CD14-positive monocyte (primary cell): Measurements from ENCODE around the gene SOBP. TPM values are rescaled to one million over a fixed set of nuclear protein-coding genes. Genes with fewer than 3 reads are reported as not detected.

ENCODE experiments used
- DNase-seq, 3 donors: peaks; one replicate each; pipeline ENCODE4 v3.0.0-alpha.2; 2011 to 2022
- H2AFZ ChIP-seq: 2 replicates; pipeline ENCODE4 v1.6.0; 2012; ENCODE audit warnings: mild to moderate bottlenecking, low read depth, low read length, inconsistent platforms; ENCODE audit not compliant: insufficient read depth, poor library complexity, severe bottlenecking
- H3K27ac ChIP-seq, 2 donors: 1 replicate in 1 of 2; 2 replicates in 1 of 2; pipeline ENCODE4 v1.5.1; 2012 to 2013; ENCODE audit warnings: low read length in 2 of 2, control low read depth in 1 of 2, inconsistent platforms in 1 of 2, low read depth in 1 of 2, mild to moderate bottlenecking in 1 of 2
- H3K27me3 ChIP-seq, 2 donors: one replicate each; pipeline versions ENCODE4 v1.6.0 to v1.6.1; 2011 to 2013; ENCODE audit warnings: low read length in 2 of 2; ENCODE audit not compliant: control insufficient read depth in 2 of 2, insufficient read depth in 2 of 2
- H3K36me3 ChIP-seq, 2 donors: replicated peaks in 1 of 2; 1 replicate in 1 of 2; 2 replicates in 1 of 2; pipeline versions ENCODE4 v1.5.1 to v1.6.1; 2012 to 2013; ENCODE audit warnings: low read length in 2 of 2, control low read depth in 1 of 2, inconsistent platforms in 1 of 2, mild to moderate bottlenecking in 1 of 2; ENCODE audit not compliant: insufficient read depth in 2 of 2, control insufficient read depth in 1 of 2
- H3K4me1 ChIP-seq, 2 donors: 1 replicate in 1 of 2; 2 replicates in 1 of 2; pipeline versions ENCODE4 v1.5.1 to v1.6.1; 2012 to 2013; ENCODE audit warnings: low read length in 2 of 2, control low read depth in 1 of 2, inconsistent platforms in 1 of 2, mild to moderate bottlenecking in 1 of 2, moderate library complexity in 1 of 2; ENCODE audit not compliant: insufficient read depth in 2 of 2, control insufficient read depth in 1 of 2
- H3K4me2 ChIP-seq: replicated peaks from 2 replicates; pipeline ENCODE3; 2012; ENCODE audit warnings: low read length, moderate library complexity, mild to moderate bottlenecking; ENCODE audit not compliant: poor library complexity, severe bottlenecking; ENCODE audit errors: extremely low read depth
- H3K4me3 ChIP-seq, 3 experiments: fragments of 200-600 bp in 1 of 3; sonication (generic) in 1 of 3; replicated peaks in 1 of 3; 1 replicate in 2 of 3; 2 replicates in 1 of 3; pipeline ENCODE4 v1.5.1; 2011 to 2013; ENCODE audit warnings: low read length in 3 of 3, mild to moderate bottlenecking in 3 of 3, control low read depth in 2 of 3, low read depth in 2 of 3, inconsistent platforms in 1 of 3, moderate library complexity in 1 of 3
- H3K79me2 ChIP-seq: 2 replicates; pipeline ENCODE4 v1.6.0; 2012; ENCODE audit warnings: mild to moderate bottlenecking, control low read depth, inconsistent platforms, low read length, moderate library complexity; ENCODE audit not compliant: insufficient read depth
- H3K9ac ChIP-seq: 2 replicates; pipeline ENCODE4 v1.6.0; 2017; ENCODE audit warnings: low read length, mild to moderate bottlenecking; ENCODE audit not compliant: insufficient read depth, poor library complexity, severe bottlenecking
- H3K9me3 ChIP-seq, 2 donors: replicated peaks in 1 of 2; 1 replicate in 1 of 2; 2 replicates in 1 of 2; pipeline versions ENCODE4 v1.5.1 to v1.6.1; 2012 to 2013; ENCODE audit warnings: low read length in 2 of 2, control low read depth in 1 of 2; ENCODE audit not compliant: control insufficient read depth in 1 of 2, insufficient read depth in 1 of 2
- H4K20me1 ChIP-seq: 2 replicates; pipeline ENCODE4 v1.6.0; 2012; ENCODE audit warnings: mild to moderate bottlenecking, low read length, control low read depth, moderate library complexity; ENCODE audit not compliant: insufficient read depth
- H3K27ac Mint-ChIP-seq, 7 donors: one replicate each; pipeline ENCODE4 v1.8.0; 2020; ENCODE audit warnings: mild to moderate bottlenecking in 7 of 7, mixed read lengths in 7 of 7, moderate library complexity in 6 of 7, inconsistent platforms in 2 of 7
- H3K27me3 Mint-ChIP-seq, 3 donors: one replicate each; pipeline ENCODE4 v1.8.0; 2021 to 2022; ENCODE audit warnings: low read depth in 3 of 3, mild to moderate bottlenecking in 3 of 3, mixed read lengths in 3 of 3, moderate library complexity in 3 of 3, inconsistent platforms in 1 of 3
- H3K36me3 Mint-ChIP-seq, 2 donors: one replicate each; pipeline ENCODE4 v1.8.0; 2020; ENCODE audit warnings: mixed read lengths in 2 of 2, inconsistent platforms in 1 of 2, mild to moderate bottlenecking in 1 of 2
- H3K4me1 Mint-ChIP-seq: one replicate; pipeline ENCODE4 v1.8.0; 2020; ENCODE audit warnings: mild to moderate bottlenecking, mixed read lengths
- H3K4me3 Mint-ChIP-seq, 2 donors: one replicate each; pipeline ENCODE4 v1.8.0; 2020; ENCODE audit warnings: mild to moderate bottlenecking in 2 of 2, mixed read lengths in 2 of 2, moderate library complexity in 1 of 2
- H3K9me3 Mint-ChIP-seq, 7 donors: one replicate each; pipeline ENCODE4 v1.8.0; 2020 to 2022; ENCODE audit warnings: mixed read lengths in 7 of 7, mild to moderate bottlenecking in 6 of 7, moderate library complexity in 6 of 7, inconsistent platforms in 2 of 7
- CTCF ChIP-seq: fragments of 200-600 bp; IDR thresholded peaks from one replicate; pipeline ENCODE4 v1.8.0; 2022; ENCODE audit warnings: antibody characterized with exemption, mild to moderate bottlenecking
- WGBS: methylation state at CpG from one replicate; pipeline ENCODE4 v1.1.5; 2013; ENCODE audit warnings: missing lambda C conversion rate; ENCODE audit not compliant: insufficient coverage; 5-methylcytosine and 5-hydroxymethylcytosine counted together
- intact Hi-C, 2 donors: fragments of 100-400 bp; cut with micrococcal nuclease; formaldehyde crosslinking; loops; one replicate each; pipeline versions ENCODE4 v1.15.0 to v1.15.1; 2023
- polyA plus RNA-seq, 3 donors: library from polyadenylated mRNA; depleted of rRNA in 1 of 3; unstranded in 2 of 3; stranded (reverse) in 1 of 3; fragments of 300-500 nt in 2 of 3; fragments of >200 nt in 1 of 3; fragmentation: Illumina TruSeq in 2 of 3; gene quantifications; 1 replicate in 2 of 3; 2 replicates in 1 of 3; pipeline ENCODE4 v1.2.3, GENCODE V29; 2012 to 2021

The SOBP gene
- polyA plus RNA-seq, 3 donors: not detected

- Mint-ChIP-seq H3K4me3 (no peak overlapping the region), H3K9me3 (peaks cover 0 to 3% (median 0%) of the 10 kb centered on the region in 7 donors), H3K36me3 (no peaks in the 10 kb centered on the region), H3K27me3 (peaks cover 15 to 27% (median 17%) of the 10 kb centered on the region in 3 donors), H3K4me1 (no peaks in the 10 kb centered on the region), H3K27ac (no peak overlapping the region)
- no CpG with 5 or more reads among the region's 1 CpG for WGBS
- DNase-seq: no peak
- H3K27me3 ChIP-seq: peaks cover 41 to 44% of the 10 kb centered on the region in 2 donors
- no peaks in the 10 kb centered on the region for H3K79me2 ChIP-seq
- H3K4me1 ChIP-seq: no peaks in the 10 kb centered on the region
- H3K4me2 ChIP-seq: no peak overlapping the region
- no peak overlapping the region for H3K27ac ChIP-seq
- peaks cover 0 to 5% of the 10 kb centered on the region in 2 donors for H3K9me3 ChIP-seq
- H3K9ac ChIP-seq: no peak overlapping the region
- intact Hi-C loops: no loop called here
- no peaks in the 10 kb centered on the region for H4K20me1 ChIP-seq
- TF ChIP-seq CTCF: no peak
- H3K4me3 ChIP-seq: no peak overlapping the region
- no peaks in the 10 kb centered on the region for H3K36me3 ChIP-seq
- no peak overlapping the region for H2AFZ ChIP-seq
Measured at GRCh38 chr6:107496892-107497684, 7.2 kb downstream of the SOBP start.

DNA sequence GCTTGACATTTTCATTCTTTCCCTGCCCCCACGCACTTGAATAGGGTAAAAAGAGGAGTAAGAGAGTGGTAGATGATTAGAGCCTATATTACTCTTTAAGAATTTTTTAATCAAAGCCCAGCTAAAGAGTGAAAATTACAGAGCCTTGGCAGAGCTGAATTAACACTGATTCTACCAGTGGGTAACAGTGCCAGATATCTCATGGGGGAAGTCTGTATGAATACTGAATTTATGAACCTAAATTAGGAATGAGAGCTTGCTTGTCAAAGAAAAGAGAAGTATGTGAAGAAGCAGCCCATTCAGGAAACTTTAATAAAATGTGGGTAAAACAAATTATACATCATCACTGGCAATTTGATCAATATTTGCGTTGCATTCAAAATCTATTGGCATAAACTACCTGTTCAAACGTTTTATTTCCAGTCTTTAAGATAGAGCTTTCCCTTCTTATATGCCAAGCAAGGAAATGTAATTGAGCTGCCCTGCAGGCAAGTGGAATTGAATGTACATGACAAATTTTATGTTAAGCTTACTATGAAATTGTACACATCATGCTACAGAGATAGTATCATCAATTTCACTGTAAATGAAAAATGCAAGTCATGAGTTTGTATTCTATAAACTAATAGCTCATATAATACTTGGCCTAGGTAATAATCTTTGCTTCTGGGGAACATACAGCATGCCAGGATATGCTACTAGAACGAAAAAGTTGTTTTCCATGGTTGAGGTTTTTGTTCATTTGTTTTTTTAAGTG, 14.5 kb downstream of the SOBP start:
- no peaks in the 10 kb centered on the region for H3K36me3 ChIP-seq
- H4K20me1 ChIP-seq: no peaks in the 10 kb centered on the region
- H3K27ac ChIP-seq: no peak overlapping the region
- no peak overlapping the region for H3K4me2 ChIP-seq
- H3K4me1 ChIP-seq: peaks cover 0 to 8% of the 10 kb centered on the region in 2 donors
- intact Hi-C loops: no loop called here
- H3K79me2 ChIP-seq: no peaks in the 10 kb centered on the region
- Mint-ChIP-seq H3K4me3 (peak overlapping the region in 1 of 2 donors; percentile 49), H3K27ac (no peak overlapping the region), H3K27me3 (peaks cover 3 to 8% (median 6%) of the 10 kb centered on the region in 3 donors), H3K4me1 (peaks cover 11% of the 10 kb centered on the region), H3K9me3 (peaks cover 0 to 3% (median 0%) of the 10 kb centered on the region in 7 donors), H3K36me3 (no peaks in the 10 kb centered on the region)
- no peak overlapping the region for H3K9ac ChIP-seq
- WGBS: 83% methylated on average over 1 of the region's 4 CpGs
- no peak for DNase-seq
- no peak overlapping the region for H3K4me3 ChIP-seq
- no peak overlapping the region for H2AFZ ChIP-seq
- H3K27me3 ChIP-seq: peaks cover 2% of the 10 kb centered on the region in 2 donors
- no peak for TF ChIP-seq CTCF
- H3K9me3 ChIP-seq: no peaks in the 10 kb centered on the region
